BJ (cell line): ENCODE data around the gene PTPMT1. TPM values are rescaled to one million over a fixed set of nuclear protein-coding genes. Genes with fewer than 3 reads are reported as not detected.
"Not testable (repeated sequence)": the region's sequence is repeated elsewhere in the genome, so short reads cannot be mapped to it uniquely, and the experiment has no call there.

Source experiments
- CTCF ChIA-PET: fragments of 350-600 bp; formaldehyde crosslinking; extraction: SDS; loops from one replicate; lab custom pipeline; 2021; ENCODE audit warnings: antibody characterized with exemption, inconsistent platforms; lab: Yijun Ruan, JAX
- POLR2A ChIA-PET: fragments of 300-600 bp; sonication (Branson Sonifier 250); formaldehyde crosslinking; extraction: SDS; loops from one replicate; lab custom pipeline; 2021; ENCODE audit warnings: antibody characterized with exemption; lab: Charles Lee
- DNase-seq: peaks from one replicate; pipeline ENCODE4 v3.0.0-alpha.2; 2011; ENCODE audit warnings: low read depth
- H3K27me3 ChIP-seq: 2 replicates; pipeline ENCODE4 v1.6.0; 2011; ENCODE audit warnings: low read length; ENCODE audit not compliant: control insufficient read depth, insufficient read depth
- H3K36me3 ChIP-seq: 2 replicates; pipeline ENCODE4 v1.5.1; 2011; ENCODE audit warnings: low read length; ENCODE audit not compliant: control insufficient read depth, insufficient read depth
- H3K4me3 ChIP-seq: 2 replicates; pipeline ENCODE4 v1.5.1; 2011; ENCODE audit warnings: low read depth, mild to moderate bottlenecking, control low read depth, low read length
- CTCF ChIP-seq: IDR thresholded peaks from 2 replicates; pipeline ENCODE4 v1.5.1; 2011; ENCODE audit warnings: low read depth, mild to moderate bottlenecking, control low read depth, inconsistent platforms, low read length, moderate library complexity; ENCODE audit not compliant: insufficient read depth
- polyA plus RNA-seq: library from polyadenylated mRNA; depleted of rRNA; stranded (reverse); fragments of >200 nt; gene quantifications from 2 replicates; pipeline ENCODE4 v1.2.3, GENCODE V29; 2011

Gene PTPMT1
- polyA plus RNA-seq, 1 experiment: 61.9 TPM

- Histone ChIP-seq H3K36me3 (no peaks in the 10 kb centered on the region), H3K27me3 (no peaks in the 10 kb centered on the region), H3K4me3 (no peak overlapping the region)
- ChIA-PET POLR2A (no interaction called here), CTCF (interaction anchor here (0.9 to 5.7 kb wide), 2 partner anchors 10 to 41 kb away, joined by 3 to 45 read pairs; no protein-coding TSS in a partner anchor)
- DNase-seq: no peak
- TF ChIP-seq CTCF: no peak
Observed at GRCh38 chr11:47550288-47551047, 14.9 kb upstream of the PTPMT1 start.

- Histone ChIP-seq H3K36me3 (no peaks in the 10 kb centered on the region), H3K27me3 (no peaks in the 10 kb centered on the region), H3K4me3 (no peak overlapping the region)
- POLR2A ChIA-PET: no interaction called here
- DNase-seq: no peak
- peak; percentile 49 for TF ChIP-seq CTCF
- CTCF ChIA-PET: interaction anchor here (0.9 to 5.7 kb wide), 3 partner anchors 11 to 41 kb away, joined by 3 to 45 read pairs (median 12); partner anchors contain the start of gene PTPMT1
Observed at GRCh38 chr11:47551086-47551485, 14.3 kb upstream of the PTPMT1 start.

- no peak for DNase-seq
- H3K36me3 ChIP-seq: no peaks in the 10 kb centered on the region
- ChIA-PET CTCF (interaction anchor here (0.5 to 5.7 kb wide), 6 partner anchors 12 to 184 kb away, joined by 3 to 45 read pairs (median 7); partner anchors contain the start of gene PTPMT1), POLR2A (no interaction called here)
- no peak for TF ChIP-seq CTCF
- H3K4me3 ChIP-seq: peak overlapping the region; percentile 85
- H3K27me3 ChIP-seq: no peaks in the 10 kb centered on the region
Observed at GRCh38 chr11:47552056-47552565, 13.3 kb upstream of the PTPMT1 start.

- Histone ChIP-seq H3K27me3 (no peaks in the 10 kb centered on the region), H3K36me3 (no peaks in the 10 kb centered on the region), H3K4me3 (peak within 1 kb of the TSS; percentile 85)
- no peak for DNase-seq
- ChIA-PET CTCF (interaction anchor here (0.5 to 5.7 kb wide), 13 partner anchors 12 to 183 kb away, joined by 3 to 45 read pairs (median 4); partner anchors contain the start of gene PTPMT1), POLR2A (interaction anchor here (0.5 to 0.6 kb wide), 2 partner anchors 28 to 92 kb away, joined by 3 to 5 read pairs; no protein-coding TSS in a partner anchor)
- TF ChIP-seq CTCF: peak; percentile 65
Observed at GRCh38 chr11:47552566-47553405, 12.6 kb upstream of the PTPMT1 start, which contains the start of gene CELF1. TSS of gene CELF1 (minus strand) at chr11:47553132. CDS start at chr11:47499523, 53,609 bp downstream.

DNA sequence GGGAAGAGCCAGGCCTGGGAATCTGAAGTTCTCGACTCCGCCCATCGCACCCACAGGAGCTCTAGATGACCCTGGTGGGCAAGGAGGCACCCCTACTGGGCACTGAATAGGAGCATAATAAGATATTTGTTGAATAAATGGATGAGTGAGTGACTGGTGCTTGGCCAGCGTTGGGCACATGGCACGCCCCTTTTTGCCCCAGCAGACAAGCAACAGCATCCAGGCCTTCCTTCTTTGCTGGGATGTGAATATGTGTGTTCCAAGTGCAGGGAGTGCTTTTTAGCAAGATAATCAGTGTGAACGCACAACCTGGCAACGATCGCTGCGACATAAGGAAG is 12.0 kb upstream of the PTPMT1 start:
- CTCF ChIA-PET: interaction anchor here (0.6 to 5.7 kb wide), 11 partner anchors 11 to 118 kb away, joined by 3 to 45 read pairs (median 4); partner anchors contain the start of gene PTPMT1
- POLR2A ChIA-PET: interaction anchor here (0.6 kb wide), 1 partner anchor 28 kb away, joined by 5 read pairs; no protein-coding TSS in a partner anchor
- Histone ChIP-seq H3K36me3 (no peaks in the 10 kb centered on the region), H3K4me3 (peak overlapping the region; percentile 31), H3K27me3 (no peaks in the 10 kb centered on the region)
- TF ChIP-seq CTCF: no peak
- DNase-seq: no peak

DNA sequence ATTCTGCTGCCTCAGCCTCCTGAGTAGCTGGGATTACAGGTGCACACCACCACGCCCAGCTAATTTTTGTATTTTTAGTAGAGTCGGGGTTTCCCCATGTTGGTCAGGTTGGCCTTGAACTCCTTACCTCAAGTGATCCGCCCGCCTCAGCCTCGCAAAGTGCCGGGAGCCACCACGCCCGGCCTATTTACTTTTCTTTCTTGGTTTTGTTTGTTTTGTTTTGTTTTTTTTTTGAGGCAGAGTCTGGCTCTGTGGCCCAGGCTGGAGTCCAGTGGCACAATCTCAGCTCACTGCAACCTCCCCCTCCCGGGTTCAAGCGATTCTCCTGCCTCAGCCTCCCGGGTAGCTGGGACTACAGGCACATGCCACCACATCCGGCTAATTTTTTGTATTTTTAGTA is 8.4 kb upstream of the PTPMT1 start:
- CTCF ChIA-PET: interaction anchor here (1.2 kb wide), 1 partner anchor 17 kb away, joined by 3 read pairs; no protein-coding TSS in a partner anchor
- H3K27me3 ChIP-seq, H3K36me3 ChIP-seq, DNase-seq, H3K4me3 ChIP-seq: not testable (repeated sequence)
- POLR2A ChIA-PET: interaction anchor here (0.6 kb wide), 1 partner anchor 26 kb away, joined by 3 read pairs; no protein-coding TSS in a partner anchor
